ENCODE measurements around the gene SLAMF8. TPM values are rescaled to one million over a fixed set of nuclear protein-coding genes. Genes with fewer than 3 reads are reported as not detected.

Gene SLAMF8
- total RNA-seq, 1 experiment from 2014 or later = not detected

DNA sequence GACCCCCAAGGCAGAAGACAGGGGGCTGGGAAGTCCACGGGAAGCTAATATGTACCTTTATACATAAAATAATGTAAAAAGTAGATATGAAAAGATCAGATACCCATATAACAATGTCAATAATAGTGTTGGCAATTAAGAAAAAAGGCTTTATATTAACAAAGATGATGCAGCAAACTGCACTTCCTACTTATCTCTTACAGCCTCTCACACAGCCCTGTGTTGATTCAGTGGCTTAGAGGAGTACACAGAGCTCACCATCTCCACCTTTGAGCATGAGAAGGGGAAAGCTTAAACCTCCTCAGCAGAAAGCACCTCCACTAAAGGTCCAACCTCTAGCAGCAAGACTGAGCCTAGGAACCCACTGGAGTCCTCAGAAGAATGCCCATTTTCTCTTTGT, 42.9 kb downstream of the SLAMF8 start:
- Mint-ChIP-seq H3K9me3 (ENCODE audit: low read depth, unreplicated experiment) (no peaks in the 10 kb centered on the region), H3K27ac (ENCODE audit: unreplicated experiment) (no peak overlapping the region), H3K4me1 (ENCODE audit: low read depth, unreplicated experiment) (peaks cover 11% of the 10 kb centered on the region), H3K36me3 (ENCODE audit: insufficient read depth, unreplicated experiment) (no peaks in the 10 kb centered on the region), H3K27me3 (ENCODE audit: unreplicated experiment) (peaks cover 13% of the 10 kb centered on the region), H3K4me3 (ENCODE audit: low read depth, unreplicated experiment) (no peak overlapping the region)
- CTCF ChIA-PET = interaction anchor here (0.6 kb wide), 1 partner anchor 267 kb away, joined by 3 read pairs; no protein-coding TSS in a partner anchor
- intact Hi-C loops (cut with micrococcal nuclease; ENCODE audit: unreplicated experiment) = no loop called here
- BruUV-seq (replicated peaks) = no TSS peak
- no peak for DNase-seq
- TF ChIP-seq, protein P1, sequence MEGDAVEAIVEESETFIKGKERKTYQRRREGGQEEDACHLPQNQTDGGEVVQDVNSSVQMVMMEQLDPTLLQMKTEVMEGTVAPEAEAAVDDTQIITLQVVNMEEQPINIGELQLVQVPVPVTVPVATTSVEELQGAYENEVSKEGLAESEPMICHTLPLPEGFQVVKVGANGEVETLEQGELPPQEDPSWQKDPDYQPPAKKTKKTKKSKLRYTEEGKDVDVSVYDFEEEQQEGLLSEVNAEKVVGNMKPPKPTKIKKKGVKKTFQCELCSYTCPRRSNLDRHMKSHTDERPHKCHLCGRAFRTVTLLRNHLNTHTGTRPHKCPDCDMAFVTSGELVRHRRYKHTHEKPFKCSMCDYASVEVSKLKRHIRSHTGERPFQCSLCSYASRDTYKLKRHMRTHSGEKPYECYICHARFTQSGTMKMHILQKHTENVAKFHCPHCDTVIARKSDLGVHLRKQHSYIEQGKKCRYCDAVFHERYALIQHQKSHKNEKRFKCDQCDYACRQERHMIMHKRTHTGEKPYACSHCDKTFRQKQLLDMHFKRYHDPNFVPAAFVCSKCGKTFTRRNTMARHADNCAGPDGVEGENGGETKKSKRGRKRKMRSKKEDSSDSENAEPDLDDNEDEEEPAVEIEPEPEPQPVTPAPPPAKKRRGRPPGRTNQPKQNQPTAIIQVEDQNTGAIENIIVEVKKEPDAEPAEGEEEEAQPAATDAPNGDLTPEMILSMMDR (IDR thresholded peaks at IDR 0.05; ENCODE audit: unreplicated experiment) = no peak

DNA sequence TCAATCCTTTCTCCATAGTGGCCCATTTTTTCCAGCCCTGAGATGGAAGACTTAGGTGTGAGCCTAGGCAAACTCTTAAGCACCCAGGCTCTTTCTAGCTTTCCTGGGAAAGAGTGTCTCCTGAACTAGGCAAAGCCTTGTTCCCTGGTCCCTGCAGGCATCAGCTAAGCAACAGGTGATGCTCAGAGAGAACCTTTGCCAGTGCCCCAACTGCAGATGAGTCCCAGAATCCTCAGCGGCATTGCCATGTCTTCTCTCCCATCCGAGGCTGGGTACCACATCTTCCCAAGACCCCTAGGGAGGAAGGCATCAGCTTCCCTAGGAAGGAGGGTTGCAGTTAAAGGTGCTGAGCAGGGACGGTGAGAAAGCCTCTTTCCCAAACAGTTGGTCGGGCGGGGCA, 44.0 kb downstream of the SLAMF8 start:
- no peak overlapping the region for H3K4me3 Mint-ChIP-seq (ENCODE audit: low read depth, unreplicated experiment)
- intact Hi-C loops (cut with micrococcal nuclease; ENCODE audit: unreplicated experiment) = no loop called here
- H3K27me3 Mint-ChIP-seq (ENCODE audit: unreplicated experiment) = peaks cover 13% of the 10 kb centered on the region
- no peaks in the 10 kb centered on the region for H3K36me3 Mint-ChIP-seq (ENCODE audit: insufficient read depth, unreplicated experiment)
- no peak for DNase-seq
- peaks cover 11% of the 10 kb centered on the region for H3K4me1 Mint-ChIP-seq (ENCODE audit: low read depth, unreplicated experiment)
- no TSS peak for BruUV-seq (replicated peaks)
- CTCF ChIA-PET = no interaction called here
- TF ChIP-seq, protein P1 (IDR thresholded peaks at IDR 0.05; ENCODE audit: unreplicated experiment) = no peak
- H3K27ac Mint-ChIP-seq (ENCODE audit: unreplicated experiment) = no peak overlapping the region
- H3K9me3 Mint-ChIP-seq (ENCODE audit: low read depth, unreplicated experiment) = no peaks in the 10 kb centered on the region

DNA sequence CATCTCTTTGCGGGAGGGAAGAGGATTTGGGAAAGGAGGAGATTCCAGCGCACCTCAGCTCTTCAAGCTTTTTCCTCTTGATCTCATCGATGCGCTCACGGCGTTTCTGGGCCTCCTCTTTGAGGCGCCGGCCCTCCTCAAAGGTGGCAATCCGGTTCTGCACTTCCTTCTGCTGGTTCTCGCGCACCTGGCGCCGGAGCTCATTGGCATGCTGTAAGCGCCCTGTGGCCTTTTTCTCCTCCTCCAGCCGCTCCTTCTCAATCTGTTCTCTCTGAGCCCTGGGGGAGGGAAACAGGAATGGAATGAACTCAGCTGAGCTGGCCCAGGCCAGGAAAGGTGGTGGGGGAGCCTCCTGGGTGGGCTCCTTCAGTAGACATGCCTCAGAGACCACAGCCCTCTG, 46.2 kb downstream of the SLAMF8 start:
- Mint-ChIP-seq H3K4me3 (ENCODE audit: low read depth, unreplicated experiment) (no peak overlapping the region), H3K27ac (ENCODE audit: unreplicated experiment) (no peak overlapping the region), H3K9me3 (ENCODE audit: low read depth, unreplicated experiment) (no peaks in the 10 kb centered on the region), H3K27me3 (ENCODE audit: unreplicated experiment) (peaks cover 13% of the 10 kb centered on the region), H3K4me1 (ENCODE audit: low read depth, unreplicated experiment) (peaks cover under 1% of the 10 kb centered on the region), H3K36me3 (ENCODE audit: insufficient read depth, unreplicated experiment) (no peaks in the 10 kb centered on the region)
- TF ChIP-seq, protein P1 (IDR thresholded peaks at IDR 0.05; ENCODE audit: unreplicated experiment) = no peak
- no TSS peak for BruUV-seq (replicated peaks)
- CTCF ChIA-PET = no interaction called here
- intact Hi-C loops (cut with micrococcal nuclease; ENCODE audit: unreplicated experiment) = no loop called here
- no peak for DNase-seq

DNA sequence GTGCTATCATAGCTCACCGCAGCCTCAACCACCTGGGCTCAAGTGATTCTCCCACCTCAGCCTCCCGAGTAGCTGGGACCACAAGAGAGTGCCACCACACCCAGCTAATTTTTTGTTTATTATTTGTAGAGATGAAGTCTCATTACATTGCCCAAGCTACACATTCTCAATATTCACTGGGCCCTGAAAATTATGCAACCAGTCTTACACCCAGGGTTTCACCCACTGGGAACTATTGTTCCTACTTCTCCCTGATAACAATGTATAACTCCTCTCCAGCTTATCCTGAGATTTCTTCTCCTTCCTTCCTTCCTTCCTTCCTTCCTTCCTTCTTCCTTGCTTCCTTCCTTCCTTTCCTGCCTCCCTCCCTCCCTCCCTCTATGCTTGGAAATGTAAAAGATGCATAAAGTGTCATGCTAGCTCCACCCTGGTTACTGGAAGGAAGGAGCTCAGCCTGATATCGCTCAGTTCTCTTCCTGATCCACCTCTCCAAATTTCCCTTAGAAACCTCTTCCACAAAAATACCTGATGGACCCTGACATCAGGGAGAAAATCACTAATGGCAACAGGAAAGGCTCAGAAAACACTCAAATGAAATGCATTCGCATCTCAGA, 47.0 kb downstream of the SLAMF8 start:
- CTCF ChIA-PET = no interaction called here
- no peaks in the 10 kb centered on the region for H3K4me1 Mint-ChIP-seq (ENCODE audit: low read depth, unreplicated experiment)
- TF ChIP-seq, protein P1 (IDR thresholded peaks at IDR 0.05; ENCODE audit: unreplicated experiment) = no peak
- H3K9me3 Mint-ChIP-seq (ENCODE audit: low read depth, unreplicated experiment) = no peaks in the 10 kb centered on the region
- DNase-seq = no peak
- no peak overlapping the region for H3K4me3 Mint-ChIP-seq (ENCODE audit: low read depth, unreplicated experiment)
- H3K36me3 Mint-ChIP-seq (ENCODE audit: insufficient read depth, unreplicated experiment) = no peaks in the 10 kb centered on the region
- intact Hi-C loops (cut with micrococcal nuclease; ENCODE audit: unreplicated experiment) = no loop called here
- H3K27ac Mint-ChIP-seq (ENCODE audit: unreplicated experiment) = no peak overlapping the region
- H3K27me3 Mint-ChIP-seq (ENCODE audit: unreplicated experiment) = peaks cover 13% of the 10 kb centered on the region
- BruUV-seq (replicated peaks) = no TSS peak
